ENCODE measurements around the gene TMPRSS13. TPM values are rescaled to one million over a fixed set of nuclear protein-coding genes. Genes with fewer than 3 reads are reported as not detected.

The TMPRSS13 gene
- total and polyA plus RNA-seq, 9 of the 15 experiments (the other 6 are each of a cell fraction or from before 2014, with no cell fraction given): 0.11 to 0.29 (median 0.15) TPM

- TF ChIP-seq UBTF (IDR thresholded peaks at IDR 0.05; ENCODE audit: borderline replicate concordance in 1 of 2, low read depth in 2 of 2, low read length in 2 of 2): no peak
- TF ChIP-seq CBX8 (IDR thresholded peaks at IDR 0.05; ENCODE audit: borderline replicate concordance, extremely low read depth, low read depth, low read length, poor library complexity, severe bottlenecking): no peak
- 0 out of 4 replicates have a peak, but pooled peaks of 1 of the 2 experiments have one; percentile 17 for TF ChIP-seq KDM1A (IDR thresholded peaks at IDR 0.05)
- no peak for TF ChIP-seq CGGBP1 (CRISPR knock-in tag; IDR thresholded peaks at IDR 0.05)
- TF ChIP-seq SMAD4 (CRISPR knock-in tag; conservative IDR thresholded peaks at IDR 0.05): peak; percentile 38; the same call in 1 of the 2 replicates
- peak; percentile 54; the same call in 1 of the 2 replicates for TF ChIP-seq SOX6 (IDR thresholded peaks at IDR 0.05)
- TF ChIP-seq ZNF592 (IDR thresholded peaks at IDR 0.05): peak; percentile 52
- TF ChIP-seq ZZZ3 (IDR thresholded peaks at IDR 0.05): no peak
- TF ChIP-seq DPF2 (IDR thresholded peaks at IDR 0.05): peak; percentile 47; the same call in 1 of the 2 replicates
- TF ChIP-seq BCL6 (CRISPR knock-in tag; IDR thresholded peaks at IDR 0.05): no peak
Observed at GRCh38 chr11:117976445-117976844, 47.2 kb upstream of the TMPRSS13 start (continued).

Data from K562 (cell line).